GM23338 (cell line): ENCODE results near the gene IGFL4.

Experiments
- CREB1 ChIP-seq: fragments of 250-450 bp; sonication (Bioruptor Pico); IDR thresholded peaks from 2 replicates; pipeline ENCODE4 v1.5.0; 2020; ENCODE audit warnings: low read depth, mild to moderate bottlenecking, moderate library complexity
- CTCF ChIP-seq, 2 experiments: fragments of 200-600 bp in 1 of 2; sonication (generic) in 1 of 2; conservative IDR thresholded peaks; 2 replicates each; pipeline versions ENCODE4 v1.5.1 to v1.6.1; 2016 to 2017; ENCODE audit warnings: antibody characterized with exemption in 2 of 2, low read depth in 2 of 2, mild to moderate bottlenecking in 2 of 2, moderate library complexity in 1 of 2
- ETS1 ChIP-seq: IDR thresholded peaks from 2 replicates; pipeline ENCODE4 v1.6.1; 2016; ENCODE audit warnings: antibody characterized with exemption
- EZH2 ChIP-seq: fragments of 200-600 bp; sonication (generic); IDR thresholded peaks from one replicate; pipeline ENCODE4 v1.8.0; 2017; ENCODE audit warnings: antibody characterized with exemption, mild to moderate bottlenecking, low read depth; ENCODE audit not compliant: unreplicated experiment
- EZH2phosphoT487 ChIP-seq: fragments of 200-600 bp; sonication (generic); IDR thresholded peaks from one replicate; pipeline ENCODE4 v1.8.1; 2018; ENCODE audit warnings: antibody characterized with exemption; ENCODE audit not compliant: unreplicated experiment
- JUNB ChIP-seq: IDR thresholded peaks from one replicate; pipeline ENCODE4 v1.6.1; 2016; ENCODE audit warnings: antibody characterized with exemption; ENCODE audit not compliant: unreplicated experiment
- NANOG ChIP-seq: IDR thresholded peaks from 2 replicates; pipeline ENCODE4 v1.6.1; 2016; ENCODE audit warnings: antibody characterized with exemption, borderline replicate concordance
- POLR2AphosphoS5 ChIP-seq: IDR thresholded peaks from 2 replicates; pipeline ENCODE4 v1.6.1; 2016; ENCODE audit warnings: antibody characterized with exemption, low read depth
- REST ChIP-seq: IDR thresholded peaks from one replicate; pipeline ENCODE4 v1.6.1; 2018; ENCODE audit warnings: antibody characterized with exemption; ENCODE audit not compliant: unreplicated experiment
- STAT1 ChIP-seq: IDR thresholded peaks from one replicate; pipeline ENCODE4 v1.6.1; 2016; ENCODE audit warnings: antibody characterized with exemption; ENCODE audit not compliant: unreplicated experiment
- ZNF114 ChIP-seq: fragments of 250-450 bp; sonication (Bioruptor Pico); IDR thresholded peaks from 2 replicates; pipeline ENCODE4 v1.5.0; 2020; ENCODE audit warnings: mild to moderate bottlenecking, moderate library complexity
- ZNF331 ChIP-seq: fragments of 250-450 bp; sonication (Bioruptor Pico); IDR thresholded peaks from 2 replicates; pipeline ENCODE4 v1.5.0; 2020; ENCODE audit warnings: low read depth, mild to moderate bottlenecking, moderate library complexity
- ZNF462 ChIP-seq: fragments of 250-450 bp; sonication (Bioruptor Pico); IDR thresholded peaks from 2 replicates; pipeline ENCODE4 v1.5.0; 2020; ENCODE audit warnings: mild to moderate bottlenecking, moderate library complexity

- TF ChIP-seq REST (no peak), ZNF114 (CRISPR knock-in tag) (no peak), EZH2 (no peak), CTCF (conservative IDR thresholded peaks at IDR 0.05; ENCODE audit: low read depth in 2 of 2) (no peak), EZH2phosphoT487 (no peak), POLR2AphosphoS5 (no peak), ZNF331 (no peak), STAT1 (no peak), CREB1 (CRISPR knock-in tag) (no peak), ZNF462 (no peak), JUNB (no peak), ETS1 (no peak), NANOG (no peak)
Measured at GRCh38 chr19:46066471-46066870, 25.7 kb upstream of the IGFL4 start.
